Measurements from ENCODE around the gene TMEM11.

Gene TMEM11

GRCh38 chr17:21152731-21153130 is 61.2 kb downstream of the TMEM11 start:
- no peak for DNase-seq

- no peak for DNase-seq
Measured at GRCh38 chr17:21149621-21150020, 64.3 kb downstream of the TMEM11 start.

All from CD4-positive, alpha-beta T cell treated with Interleukin-17A for 4 hours (primary cell).